ENCODE measurements around the gene HYLS1. TPM values are rescaled to one million over a fixed set of nuclear protein-coding genes. Genes with fewer than 3 reads are reported as not detected.

HYLS1 gene
- total and polyA plus RNA-seq, 9 of the 15 experiments (the other 6 are each of a cell fraction or from before 2014, with no cell fraction given) = 2.7 to 8.2 (median 4.8) TPM

- no peak for DNase-seq (ENCODE audit: extremely low read depth in 1 of 4, low spot score in 3 of 4)
- peaks cover 50 to 73% of the 10 kb centered on the region in 2 experiments for H3K27me3 ChIP-seq (ENCODE audit: control insufficient read depth in 2 of 2, insufficient read depth in 2 of 2, low read length in 2 of 2)
- H3K79me2 ChIP-seq (ENCODE audit: control insufficient read depth, insufficient read depth, low read length) = no peaks in the 10 kb centered on the region
- H3K36me3 ChIP-seq (ENCODE audit: control insufficient read depth, insufficient read depth, low read length) = no peaks in the 10 kb centered on the region
- WGBS (ENCODE audit: insufficient coverage, low coverage, missing lambda C conversion rate) = 0% methylated on average over 3 of the region's 3 CpGs
- no peak overlapping the region for H3K4me3 ChIP-seq
- no peak for FAIRE-seq
- no peaks in the 10 kb centered on the region for H3K4me1 ChIP-seq (replicated peaks in 1 of 2; ENCODE audit: control insufficient read depth in 2 of 2, insufficient read depth in 2 of 2, low read length in 2 of 2)
- in situ Hi-C loops (cut with MboI) (loop anchor here (5.0 kb wide), 1 partner anchor 275 kb away; no protein-coding TSS in a partner anchor), intact Hi-C loops (cut with micrococcal nuclease) (loop anchor here (5.0 to 10.0 kb wide), 2 partner anchors 133 to 385 kb away; no protein-coding TSS in a partner anchor)
- H3K9me1 ChIP-seq (ENCODE audit: control insufficient read depth, insufficient read depth, low read length) = no peaks in the 10 kb centered on the region
- H3K9ac ChIP-seq (ENCODE audit: insufficient read depth in 1 of 2, low read depth in 2 of 2, low read length in 2 of 2) = no peak overlapping the region
- no TSS peak for BruUV-seq (replicated peaks)
- ATAC-seq = no peak
- H3K9me3 ChIP-seq (replicated peaks; ENCODE audit: control insufficient read depth, insufficient read depth, low read depth, low read length) = no peaks in the 10 kb centered on the region
- ChIA-PET CTCF (ENCODE audit: low intra/inter-chr PET ratio) (interaction anchor here (0.7 to 3.0 kb wide), 2 partner anchors 272 to 276 kb away, joined by 3 to 36 read pairs; no protein-coding TSS in a partner anchor), POLR2A (no interaction called here)
- H3K4me2 ChIP-seq (ENCODE audit: insufficient read depth, low read length) = no peak overlapping the region
- no peaks in the 10 kb centered on the region; the same call in 1 of the 2 replicates for H4K20me1 ChIP-seq (replicated peaks; ENCODE audit: control insufficient read depth, insufficient read depth, low read length)
- no peak overlapping the region for H2AFZ ChIP-seq (ENCODE audit: low read depth, low read length)
- H3K27ac ChIP-seq (ENCODE audit: extremely low read depth, low read depth, low read length) = no peak overlapping the region
- TF ChIP-seq KLF10 (CRISPR knock-in tag; IDR thresholded peaks at IDR 0.05) (no peak), POLR3A (IDR thresholded peaks at IDR 0.05; ENCODE audit: borderline replicate concordance, extremely low read depth, insufficient read depth, insufficient read length) (no peak), MGA (IDR thresholded peaks at IDR 0.05) (no peak), TRIM25 (IDR thresholded peaks at IDR 0.05; ENCODE audit: borderline replicate concordance) (no peak), ZNF217 (CRISPR knock-in tag; IDR thresholded peaks at IDR 0.05) (no peak)
These were observed 34.7 kb downstream of the HYLS1 start for GRCh38 chr11:125922156-125922555.

Data from K562 (cell line).